GM08714 (cell line): ENCODE results near the gene FHDC1.
A peak's percentile ranks its signal among the peaks of the same experiment; 100 is the strongest.

Experiments used
- H3K4me3 ChIP-seq: fragments of 200-500 bp; sonication (Bioruptor generic); 2 replicates; pipeline ENCODE4 v1.5.1; 2014; ENCODE audit warnings: mild to moderate bottlenecking, low read length, inconsistent platforms
- ZNF274 ChIP-seq: IDR thresholded peaks from 2 replicates; pipeline ENCODE4 v1.6.1; 2012; ENCODE audit warnings: mild to moderate bottlenecking, low read depth, low read length

The FHDC1 gene

DNA sequence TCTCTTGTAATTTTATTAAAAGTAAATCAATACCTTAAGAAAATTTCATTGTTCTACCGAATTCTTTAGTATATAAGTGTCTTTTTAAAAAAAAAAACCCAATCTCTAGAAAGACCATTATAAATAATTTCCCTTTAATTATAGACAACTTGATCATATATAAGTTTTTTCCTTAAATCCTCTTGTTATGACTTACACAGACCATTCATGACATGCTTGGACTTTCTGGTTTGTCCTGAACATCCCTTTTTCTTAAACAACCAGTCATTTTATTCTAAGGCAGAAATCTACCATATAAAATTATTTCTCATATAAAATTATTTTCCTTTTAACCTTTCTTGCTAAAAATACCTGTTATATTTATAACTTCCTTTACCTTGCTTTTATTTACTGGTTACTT lies 15.4 kb upstream of the FHDC1 start:
- no peak for TF ChIP-seq ZNF274
- no peak overlapping the region for H3K4me3 ChIP-seq

GRCh38 chr4:152921284-152921683 lies 14.8 kb upstream of the FHDC1 start:
- H3K4me3 ChIP-seq, result no peak overlapping the region
- no peak for TF ChIP-seq ZNF274

DNA sequence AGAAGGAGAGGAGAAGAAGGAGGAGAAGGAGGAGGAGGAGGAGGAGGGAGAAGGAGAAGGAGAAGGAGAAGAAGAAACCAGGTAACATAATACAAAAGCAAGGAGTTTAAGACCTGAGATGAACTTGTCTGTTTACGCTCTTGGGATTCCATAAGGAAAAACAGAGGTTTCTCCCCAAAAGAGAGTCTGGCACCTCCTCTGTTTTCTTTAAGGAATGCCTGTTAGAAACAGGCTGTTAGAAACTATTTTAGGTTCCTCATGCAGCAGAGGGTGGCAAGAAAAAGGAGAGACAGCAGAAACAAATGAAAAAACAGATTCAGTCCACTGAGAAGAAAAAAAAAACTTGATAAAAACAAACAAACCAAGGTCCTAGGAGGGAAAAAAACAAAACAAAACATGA lies 10.3 kb upstream of the FHDC1 start:
- H3K4me3 ChIP-seq, result no peak overlapping the region
- no peak for TF ChIP-seq ZNF274

GRCh38 chr4:152926959-152927358 lies 9.2 kb upstream of the FHDC1 start:
- TF ChIP-seq ZNF274, result no peak
- H3K4me3 ChIP-seq, result no peak overlapping the region

- TF ChIP-seq ZNF274, result no peak
- H3K4me3 ChIP-seq, result no peak overlapping the region
These were observed 8.4 kb upstream of the FHDC1 start for GRCh38 chr4:152927737-152928136.

GRCh38 chr4:152928286-152928685 lies 7.8 kb upstream of the FHDC1 start:
- no peak overlapping the region for H3K4me3 ChIP-seq
- TF ChIP-seq ZNF274, result no peak

GRCh38 chr4:152929888-152930287 lies 6.2 kb upstream of the FHDC1 start:
- no peak overlapping the region for H3K4me3 ChIP-seq

GRCh38 chr4:152935143-152935542 lies 980 bp upstream of the FHDC1 start:
- no peak for TF ChIP-seq ZNF274
- no peak overlapping the region; the same call in 1 of the 2 replicates for H3K4me3 ChIP-seq

More at GRCh38 chr4:152929888-152930287, 6.2 kb upstream of the FHDC1 start:
- no peak for TF ChIP-seq ZNF274

DNA sequence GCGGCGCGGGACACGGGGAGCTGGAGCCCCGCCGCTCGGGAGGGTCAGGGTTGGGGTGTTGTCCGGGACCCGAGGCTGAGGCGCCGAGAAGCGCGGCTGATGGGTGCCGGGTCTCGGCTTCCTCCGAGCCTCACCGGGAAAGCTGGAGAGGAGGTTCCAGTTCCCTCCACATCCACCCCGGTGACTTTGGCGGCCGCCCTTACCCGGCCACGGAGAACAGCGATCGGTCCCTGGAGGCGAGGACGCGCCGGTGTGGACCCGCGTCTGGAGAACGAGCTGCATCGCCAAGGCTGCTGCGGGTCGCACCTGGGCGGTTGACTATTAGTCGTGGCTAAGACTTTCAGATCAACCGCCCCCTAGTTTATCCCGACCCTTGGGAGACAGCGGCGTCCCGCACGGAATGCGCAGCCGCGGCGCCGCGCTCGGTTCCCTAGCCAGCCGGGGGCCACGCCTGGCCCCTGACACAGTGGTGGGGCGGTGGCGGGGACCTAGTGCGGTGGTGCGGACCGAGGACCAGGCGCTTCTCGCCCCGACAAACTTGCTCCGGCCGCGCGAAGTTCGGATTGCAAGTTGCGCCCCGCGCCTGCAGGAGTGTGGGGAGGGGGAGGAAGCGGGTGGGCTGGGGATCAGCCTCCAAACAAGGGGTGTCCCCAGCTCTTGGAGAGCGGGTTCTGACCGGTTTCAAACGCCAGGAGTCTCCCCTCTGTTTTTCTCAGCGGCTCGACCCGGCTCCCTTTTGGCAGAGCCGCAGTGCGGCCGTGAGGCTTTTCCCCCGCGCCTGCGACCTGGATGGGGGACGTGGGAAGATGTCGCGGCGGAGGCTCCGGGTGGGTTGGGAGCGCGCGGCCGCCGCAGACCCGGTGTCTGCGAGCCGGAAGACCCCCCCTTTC lies 568 bp downstream of the FHDC1 start:
- H3K4me3 ChIP-seq, result peak overlapping the region; percentile 78; the same call in 1 of the 2 replicates
- no peak for TF ChIP-seq ZNF274

GRCh38 chr4:152937336-152938236 lies 1.5 kb downstream of the FHDC1 start:
- peak overlapping the region; percentile 78; the same call in 1 of the 2 replicates for H3K4me3 ChIP-seq
- TF ChIP-seq ZNF274, result no peak

DNA sequence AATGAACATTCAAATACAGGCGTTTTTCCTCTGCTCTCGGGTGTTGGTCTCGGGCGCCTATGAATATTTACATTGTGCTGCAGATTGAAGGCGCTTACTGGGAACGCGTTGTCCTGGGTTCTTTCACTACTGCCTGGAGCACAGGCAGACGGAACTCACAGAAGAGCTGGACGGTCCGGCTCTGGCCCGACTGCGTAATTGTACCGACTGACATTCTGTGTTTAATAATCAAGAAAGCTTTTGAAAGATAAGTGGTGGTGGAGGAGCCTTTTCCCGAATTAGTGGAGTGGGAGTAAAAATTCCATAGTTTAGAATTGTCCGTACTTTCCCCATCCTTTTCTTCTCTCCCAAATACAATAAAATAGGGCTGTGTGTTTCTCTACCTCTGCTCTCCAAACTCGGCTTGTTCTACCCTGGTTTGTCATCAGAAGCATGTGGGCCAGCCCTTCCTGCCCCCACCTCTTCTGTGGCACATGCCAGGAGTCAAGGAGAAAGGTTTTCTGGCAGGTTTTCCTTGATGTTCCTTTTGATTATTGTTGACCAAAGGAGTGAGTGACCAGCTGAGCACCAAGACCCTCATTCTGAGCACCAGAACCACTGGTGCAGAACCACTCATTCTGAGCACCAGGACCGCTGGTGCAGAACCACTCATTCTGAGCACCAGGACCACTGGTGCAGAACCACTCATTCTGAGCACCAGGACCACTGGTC lies 2.3 kb downstream of the FHDC1 start:
- TF ChIP-seq ZNF274, result no peak
- peak overlapping the region; percentile 78; the same call in 1 of the 2 replicates for H3K4me3 ChIP-seq

- TF ChIP-seq ZNF274, result no peak
- H3K4me3 ChIP-seq, result no peak overlapping the region
These were observed 3.5 kb downstream of the FHDC1 start for GRCh38 chr4:152939621-152940020.

DNA sequence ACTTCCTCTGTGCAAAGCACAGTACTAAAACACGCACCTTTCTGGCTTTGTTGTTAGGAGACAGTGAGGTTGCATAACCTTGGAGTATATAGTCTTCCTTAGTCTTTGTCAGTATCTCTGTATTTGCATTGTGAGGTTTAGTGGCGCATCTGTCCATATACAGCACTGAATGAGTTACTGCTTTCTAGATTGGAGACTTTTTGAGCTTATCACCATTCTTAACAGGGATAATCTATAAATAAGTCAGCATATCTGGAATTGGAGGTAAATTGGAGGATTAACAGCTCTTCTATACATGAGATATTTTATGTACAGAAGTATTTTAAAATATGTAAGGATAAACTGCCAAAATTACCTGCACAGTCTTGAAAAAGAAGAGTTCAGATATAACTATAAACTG lies 4.3 kb downstream of the FHDC1 start:
- no peak overlapping the region for H3K4me3 ChIP-seq
- TF ChIP-seq ZNF274, result no peak

DNA sequence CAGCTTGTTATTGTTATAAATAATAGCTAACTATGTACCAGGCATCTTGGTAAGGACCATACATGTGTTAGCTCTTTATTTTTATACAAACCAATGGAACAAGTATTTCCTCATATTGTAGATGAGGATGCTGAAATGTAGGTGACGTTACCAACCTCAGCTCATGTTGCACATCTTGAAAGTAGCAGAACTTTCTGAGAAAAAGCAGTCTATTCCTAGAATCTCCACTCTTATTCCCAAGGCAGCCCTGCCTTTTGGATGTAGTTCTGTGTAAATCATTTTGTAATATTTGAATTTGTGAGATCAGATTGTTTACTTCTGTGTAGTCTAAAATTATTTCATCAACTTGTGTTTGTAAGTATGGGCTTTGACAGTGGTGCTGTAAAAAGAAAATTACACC lies 5.3 kb downstream of the FHDC1 start:
- H3K4me3 ChIP-seq, result no peak overlapping the region
- no peak for TF ChIP-seq ZNF274

GRCh38 chr4:152942346-152942745 lies 6.2 kb downstream of the FHDC1 start:
- TF ChIP-seq ZNF274, result no peak

More at GRCh38 chr4:152942346-152942745, 6.2 kb downstream of the FHDC1 start:
- no peak overlapping the region for H3K4me3 ChIP-seq
